HG03457 (cell line): ENCODE data around the gene DEAF1.
"Not testable (repeated sequence)": the region's sequence is repeated elsewhere in the genome, so short reads cannot be mapped to it uniquely, and the experiment has no call there.

Experiments
- ATAC-seq: cut with Tn5 transposase; IDR thresholded peaks from one replicate; pipeline ENCODE4 v1.9.1; 2021; ENCODE audit warnings: moderate number of reproducible peaks; ENCODE audit not compliant: unreplicated experiment

DEAF1 gene

DNA sequence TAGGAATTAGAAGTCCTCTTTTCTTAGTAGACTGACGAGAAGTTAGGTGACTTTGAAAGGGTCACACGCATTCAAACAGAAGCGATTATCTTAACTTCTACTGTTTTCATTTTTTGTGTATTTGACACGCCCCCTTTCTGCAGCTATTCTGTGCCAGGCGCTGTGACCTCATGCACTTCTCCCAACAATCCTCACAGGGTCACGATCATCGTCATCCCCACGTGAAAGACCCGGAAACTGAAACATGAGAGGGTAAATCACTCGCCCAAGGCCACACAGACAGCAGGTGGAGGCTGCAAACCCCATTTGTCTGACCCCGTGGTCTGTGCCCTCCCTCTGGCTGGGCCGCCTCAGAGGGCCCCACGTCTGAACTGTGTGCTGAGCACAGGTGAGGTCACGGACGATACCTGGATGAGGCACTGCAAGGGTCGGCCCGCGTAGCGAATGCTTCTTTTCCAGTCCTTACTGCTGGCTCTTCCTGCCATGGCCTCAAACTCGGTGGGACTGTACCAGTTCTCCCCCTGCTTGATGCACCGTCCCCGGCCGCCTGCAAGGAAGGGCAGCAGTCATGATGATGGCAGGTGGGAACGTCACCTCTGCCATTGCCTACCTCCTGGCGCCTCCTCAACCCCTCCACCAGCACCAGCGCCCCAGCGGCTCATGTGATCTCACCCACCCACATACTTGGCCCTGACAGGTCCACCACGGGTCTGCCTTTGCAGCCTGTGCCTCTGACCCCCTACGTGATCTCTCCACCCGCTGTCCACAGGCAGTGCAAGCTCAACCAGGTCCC lies 8.4 kb downstream of the DEAF1 start:
- ATAC-seq: no peak

- no peak for ATAC-seq
Measured at GRCh38 chr11:680970-681369, 14.1 kb downstream of the DEAF1 start.

DNA sequence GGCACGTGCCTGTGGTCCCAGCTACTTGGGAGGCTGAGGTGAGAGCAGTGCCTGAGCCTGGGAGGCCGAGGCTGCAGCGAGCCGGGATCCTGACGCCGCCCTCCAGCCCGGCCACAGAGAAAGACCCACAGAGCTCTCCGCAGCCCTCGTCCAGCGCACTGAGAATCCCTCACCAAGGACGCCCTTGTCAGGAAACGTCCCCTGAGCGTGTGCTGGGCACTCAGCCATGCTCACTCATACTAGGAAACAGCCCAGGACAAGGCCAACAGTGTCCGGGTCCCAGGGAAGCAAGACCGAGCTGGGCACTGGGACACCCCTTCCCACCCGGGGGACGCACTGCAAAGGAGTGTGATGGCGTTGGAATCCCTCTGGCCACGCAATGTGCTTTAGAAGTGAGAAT lies 14.5 kb downstream of the DEAF1 start:
- ATAC-seq: no peak

DNA sequence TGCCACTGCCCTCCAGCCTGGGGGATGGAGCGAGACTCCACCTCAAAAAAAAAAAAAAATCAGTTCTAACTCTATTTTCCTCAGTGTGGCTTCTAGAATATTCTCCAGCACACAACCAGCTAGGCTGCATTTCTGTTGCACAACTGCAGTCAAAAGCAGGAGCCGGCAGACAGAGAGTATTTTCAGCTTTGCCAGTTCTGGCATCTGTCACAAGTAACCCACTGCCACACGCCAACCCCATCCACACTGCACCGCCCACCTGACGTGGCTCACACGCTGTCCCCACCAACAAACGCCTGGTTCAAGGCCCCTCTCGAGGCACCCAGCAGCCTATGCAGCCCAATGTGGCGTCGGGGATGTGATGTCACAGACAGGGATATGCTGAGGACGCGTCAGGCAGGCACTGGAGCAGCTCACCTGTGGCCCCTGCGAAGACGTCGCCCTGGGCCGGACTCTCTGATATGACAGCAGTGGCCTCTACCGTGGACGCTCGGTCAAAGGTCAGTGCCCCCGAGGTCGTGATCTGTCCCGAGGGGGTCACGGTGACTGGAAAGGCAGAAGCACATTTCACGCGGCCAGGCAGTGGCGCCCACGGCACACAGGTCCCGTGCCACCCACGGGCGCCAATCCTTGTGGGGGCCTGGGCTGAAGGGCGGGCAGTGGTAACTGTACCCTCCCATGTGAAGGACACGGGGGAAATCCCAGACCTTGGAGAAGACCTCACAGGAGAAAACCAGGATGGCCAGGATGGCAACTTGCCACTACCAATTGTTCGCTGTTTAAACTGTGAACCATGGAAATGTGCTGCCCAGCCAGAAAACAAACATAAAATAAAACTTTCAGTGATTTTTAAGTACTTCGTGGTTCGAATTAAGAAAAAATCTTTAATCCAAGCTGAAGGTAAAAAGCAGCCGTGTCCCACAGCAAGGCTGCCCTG lies 15.5 kb downstream of the DEAF1 start:
- no peak for ATAC-seq

DNA sequence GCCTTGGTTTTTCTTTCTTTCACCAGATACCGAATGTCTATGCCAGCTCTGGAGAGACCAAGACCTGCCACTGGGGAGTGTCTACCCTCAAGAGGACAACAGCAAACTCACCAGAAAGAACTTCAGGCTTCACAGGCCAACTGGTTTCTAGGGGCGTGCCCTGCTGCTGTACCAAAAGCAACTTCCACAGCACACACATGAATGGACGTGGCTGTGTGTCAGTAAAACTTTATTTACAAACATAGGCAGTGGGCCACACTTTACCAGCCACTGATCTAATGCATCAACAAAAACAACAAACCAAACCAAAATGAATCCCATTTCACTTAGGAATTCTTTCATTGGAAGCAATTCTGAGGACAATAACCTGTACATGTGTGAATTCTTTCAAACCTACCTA lies 16.7 kb downstream of the DEAF1 start:
- no peak for ATAC-seq

GRCh38 chr11:674406-674805 lies 20.6 kb downstream of the DEAF1 start:
- no peak for ATAC-seq

DNA sequence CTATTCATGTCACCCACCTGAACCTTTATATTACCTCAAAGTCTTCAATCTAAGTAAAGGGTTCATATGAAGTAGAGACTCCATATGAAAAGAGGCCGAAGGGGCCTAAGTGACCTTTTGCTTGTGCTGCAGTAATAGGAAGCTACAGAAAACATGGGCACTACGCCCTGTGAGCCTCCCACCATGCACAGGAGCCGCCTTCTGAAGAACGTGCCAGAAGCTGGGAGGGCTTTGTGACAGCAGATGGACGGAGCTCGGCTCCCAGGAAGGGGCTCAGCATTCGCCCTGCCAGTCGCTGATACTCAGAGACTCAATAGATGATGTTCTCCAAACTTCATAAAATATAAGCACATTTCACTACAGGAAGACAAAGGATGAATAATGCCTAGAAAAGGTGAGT lies 21.2 kb downstream of the DEAF1 start:
- ATAC-seq: no peak

DNA sequence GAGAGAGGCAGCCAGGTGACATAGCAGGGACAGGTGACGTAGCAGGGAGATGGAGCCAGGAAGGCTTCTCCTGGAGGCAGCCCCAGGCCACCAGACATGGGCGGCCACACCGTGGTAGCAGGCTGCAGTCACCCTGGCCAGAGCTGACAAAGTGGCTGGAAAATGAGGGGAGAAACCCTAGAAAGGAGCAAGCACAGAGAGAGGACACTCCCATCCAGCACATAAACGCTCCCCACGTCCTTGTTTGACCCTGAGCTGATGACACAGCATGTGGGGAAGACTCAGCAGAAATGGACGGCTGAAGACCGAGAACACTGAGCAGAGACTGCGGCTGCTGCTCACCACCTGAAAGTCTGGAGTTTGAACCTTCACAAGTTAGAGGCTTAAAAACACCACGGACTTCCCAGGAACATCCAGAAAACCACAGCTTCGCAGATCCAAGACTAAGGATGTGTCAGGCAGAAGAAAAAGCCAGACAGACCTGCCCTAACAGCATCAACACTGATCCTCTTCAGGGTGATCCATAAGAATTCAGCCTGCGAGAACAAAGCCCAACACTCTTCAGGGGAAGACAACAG lies 29.2 kb downstream of the DEAF1 start:
- no peak for ATAC-seq

GRCh38 chr11:665062-665703 lies 29.8 kb downstream of the DEAF1 start:
- no peak for ATAC-seq

GRCh38 chr11:662689-663274 lies 32.2 kb downstream of the DEAF1 start:
- no peak for ATAC-seq

DNA sequence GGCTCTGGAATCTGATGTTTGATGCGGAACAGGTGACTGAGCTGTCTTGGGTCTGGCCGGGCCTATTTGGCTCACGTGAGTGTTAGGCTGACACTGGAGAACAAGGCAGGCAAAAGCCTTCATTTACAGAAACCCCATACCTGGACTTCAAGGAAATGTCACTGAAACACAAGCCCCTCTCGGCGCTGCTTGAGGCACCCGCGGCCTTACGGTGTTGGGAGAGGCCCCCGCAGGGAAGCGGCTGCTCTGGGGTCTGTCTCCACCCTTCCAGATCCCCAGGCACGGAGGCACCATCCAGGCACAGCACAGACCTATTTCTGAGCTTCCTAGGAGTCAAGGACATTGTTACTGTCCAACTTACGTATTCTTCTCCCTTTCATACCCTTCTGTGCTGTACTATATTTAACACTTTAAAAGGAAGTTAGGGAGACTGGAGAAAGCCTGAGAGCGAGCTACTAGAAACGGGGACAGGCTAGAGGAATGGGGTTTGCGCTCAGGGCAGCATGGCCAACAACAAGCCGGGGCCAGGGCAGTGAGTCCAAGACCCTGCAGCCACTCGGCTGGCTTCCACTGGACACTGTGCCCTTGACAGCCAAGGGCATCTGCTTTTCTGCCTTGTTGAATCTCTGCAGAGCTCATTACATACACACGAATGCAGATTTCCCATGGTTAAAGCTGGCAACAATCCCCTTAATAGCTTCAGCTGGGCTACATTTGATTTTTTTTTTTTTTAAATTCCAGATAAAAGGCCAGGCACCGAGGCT lies 34.2 kb downstream of the DEAF1 start:
- ATAC-seq: no peak

- no peak for ATAC-seq
Measured at GRCh38 chr11:660281-660680, 34.7 kb downstream of the DEAF1 start.

DNA sequence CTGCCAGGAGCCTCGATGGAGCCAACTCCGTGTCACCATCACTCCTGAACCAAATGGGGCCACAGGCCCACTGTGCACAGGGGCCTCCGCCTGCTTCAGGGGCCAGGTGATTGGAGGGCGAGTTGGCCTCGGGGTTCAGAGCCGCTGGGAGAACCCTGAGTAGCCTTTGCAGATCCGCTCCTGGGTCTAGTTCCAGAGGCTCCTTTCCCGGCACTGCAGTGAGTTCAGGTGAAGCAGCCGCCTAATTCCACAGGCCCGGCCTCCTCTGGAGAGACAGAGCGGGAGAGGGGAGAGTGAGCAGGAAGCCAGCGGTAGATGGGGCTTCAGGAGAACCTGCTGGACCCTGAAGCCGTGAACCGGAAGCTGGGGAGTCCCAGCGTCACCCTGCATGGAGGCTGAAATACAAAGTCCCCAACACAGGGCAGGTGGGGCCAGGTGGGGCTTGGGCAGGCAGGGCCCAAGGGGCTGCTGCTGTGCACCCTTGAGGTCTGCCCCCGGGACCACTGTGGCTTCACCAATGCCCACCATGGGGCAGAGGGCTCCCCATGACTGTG lies 35.4 kb downstream of the DEAF1 start:
- no peak for ATAC-seq

- ATAC-seq: no peak
Measured at GRCh38 chr11:657691-658126, 37.3 kb downstream of the DEAF1 start.

DNA sequence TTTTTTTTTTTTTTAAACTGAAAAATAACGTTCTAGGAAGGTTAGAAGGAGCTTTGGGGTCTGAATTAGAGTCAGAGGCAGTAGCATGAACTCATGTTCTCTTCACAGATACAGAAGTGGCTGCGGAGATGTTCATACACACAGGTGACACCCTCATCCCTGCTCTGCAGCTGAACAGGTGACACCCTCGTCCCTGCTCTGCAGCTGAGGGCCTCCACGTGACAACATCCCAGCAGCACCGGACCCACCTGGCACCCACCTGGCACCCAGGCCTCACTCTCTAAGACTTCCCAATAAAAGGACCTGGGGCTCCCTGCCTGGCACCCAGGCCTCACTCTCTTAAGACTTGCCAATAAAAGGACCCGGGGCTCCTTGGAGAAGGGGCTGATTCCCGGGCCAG lies 38.2 kb downstream of the DEAF1 start:
- no peak for ATAC-seq

- ATAC-seq: no peak
Measured at GRCh38 chr11:656426-656825, 38.6 kb downstream of the DEAF1 start.

DNA sequence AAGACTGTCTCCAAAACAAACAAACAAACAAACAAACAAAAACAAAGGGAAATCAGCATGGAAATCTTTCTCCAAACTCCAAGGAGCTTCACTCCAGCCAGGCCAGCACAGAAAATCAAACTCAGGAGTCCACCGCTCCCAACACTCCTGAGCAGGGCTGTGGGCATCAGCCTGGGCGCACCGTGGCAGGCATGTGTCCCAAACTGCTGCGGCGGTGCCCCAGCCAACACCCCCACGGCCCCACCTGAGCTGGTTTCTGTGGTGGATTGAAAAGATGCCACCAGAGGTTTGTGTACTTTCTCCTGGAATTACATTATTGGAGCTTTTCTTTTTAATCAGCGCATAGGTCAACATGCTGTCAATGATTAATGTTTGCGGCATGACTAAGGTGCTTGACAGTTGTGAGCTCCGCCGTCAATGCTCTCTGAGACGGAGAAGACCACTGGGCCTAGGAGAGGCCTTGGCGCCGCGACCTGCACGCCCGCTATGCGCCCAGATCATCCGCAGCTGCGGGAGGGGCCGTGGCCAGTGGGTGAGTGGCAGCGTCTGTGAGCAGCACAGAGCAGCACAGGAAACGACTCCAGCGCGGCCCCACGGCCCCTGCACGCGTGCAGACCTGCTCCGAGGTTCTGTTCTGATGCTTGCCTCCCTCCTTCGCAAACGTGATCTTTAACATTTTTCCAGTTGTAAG lies 39.8 kb downstream of the DEAF1 start:
- ATAC-seq: no peak

- ATAC-seq: not testable (repeated sequence)
Measured at GRCh38 chr11:654444-654843, 40.6 kb downstream of the DEAF1 start.

- ATAC-seq: no peak
Measured at GRCh38 chr11:653837-654236, 41.2 kb downstream of the DEAF1 start.
